ENCODE data around the gene RMI2. TPM values are rescaled to one million over a fixed set of nuclear protein-coding genes. Genes with fewer than 3 reads are reported as not detected.

The RMI2 gene
- total and polyA plus RNA-seq, 9 of the 15 experiments (the other 6 are each of a cell fraction or from before 2014, with no cell fraction given) = 8.0 to 43.4 (median 32.5) TPM

GRCh38 chr16:11297492-11298142 lies 47.6 kb upstream of the RMI2 start (continued):
- TF ChIP-seq PKNOX1 (IDR thresholded peaks at IDR 0.05) (no peak), LARP7 (IDR thresholded peaks at IDR 0.05) (no peak), HMGN3 (IDR thresholded peaks at IDR 0.05; ENCODE audit: borderline replicate concordance, extremely low read depth, insufficient read length, low read depth, low read length) (peak; percentile 38), REST (IDR thresholded peaks at IDR 0.05; ENCODE audit: borderline replicate concordance) (0 out of 2 replicates have a peak, but pooled peaks have one; percentile 14), REST (CRISPR knock-in tag; IDR thresholded peaks at IDR 0.05; ENCODE audit: low read depth) (no peak), HBP1 (CRISPR knock-in tag; IDR thresholded peaks at IDR 0.05) (no peak), ILK (tag; IDR thresholded peaks at IDR 0.05; ENCODE audit: borderline replicate concordance, low read depth) (no peak), SRSF9 (IDR thresholded peaks at IDR 0.05; ENCODE audit: borderline replicate concordance, low read depth, low read length) (no peak), MLX (CRISPR knock-in tag; conservative IDR thresholded peaks at IDR 0.05) (no peak), NR1H2 (CRISPR knock-in tag; IDR thresholded peaks at IDR 0.05) (no peak), PML (IDR thresholded peaks at IDR 0.05; ENCODE audit: low read length) (no peak), NR2C1 (IDR thresholded peaks at IDR 0.05) (no peak), NR2C1 (tag; IDR thresholded peaks at IDR 0.05) (no peak), EP300 (IDR thresholded peaks at IDR 0.05; ENCODE audit: low read length) (no peak), KLF6 (CRISPR knock-in tag; IDR thresholded peaks at IDR 0.05; ENCODE audit: borderline replicate concordance) (no peak), CTBP1 (IDR thresholded peaks at IDR 0.05; ENCODE audit: borderline replicate concordance) (peak; percentile 50; the same call in 1 of the 2 replicates), PHTF2 (CRISPR knock-in tag; IDR thresholded peaks at IDR 0.05) (no peak), SNIP1 (IDR thresholded peaks at IDR 0.05; ENCODE audit: low read depth) (no peak)
